Fibroblast of villous mesenchyme (primary cell): ENCODE measurements around the gene HMOX1. TPM values are rescaled to one million over a fixed set of nuclear protein-coding genes. Genes with fewer than 3 reads are reported as not detected.
A peak's percentile ranks its signal among the peaks of the same experiment; 100 is the strongest.

ENCODE experiments used
- DNase-seq: peaks from one replicate; pipeline ENCODE4 v3.0.0-alpha.2; 2010; ENCODE audit warnings: low read depth
- H3K4me3 ChIP-seq: 2 replicates; pipeline ENCODE4 v1.5.1; 2011; ENCODE audit warnings: low read depth, mild to moderate bottlenecking, low read length
- total RNA-seq: library from RNA; depleted of rRNA; stranded (reverse); fragments of >200 nt; gene quantifications from 2 replicates; pipeline ENCODE4 v1.2.3, GENCODE V29; 2012
- TF ChIP-seq, protein P1 (sequence below): IDR thresholded peaks from 2 replicates; pipeline ENCODE4 v1.5.1; 2012; ENCODE audit warnings: low read depth, mild to moderate bottlenecking, low read length; ENCODE audit not compliant: insufficient read depth

HMOX1 gene, protein sequence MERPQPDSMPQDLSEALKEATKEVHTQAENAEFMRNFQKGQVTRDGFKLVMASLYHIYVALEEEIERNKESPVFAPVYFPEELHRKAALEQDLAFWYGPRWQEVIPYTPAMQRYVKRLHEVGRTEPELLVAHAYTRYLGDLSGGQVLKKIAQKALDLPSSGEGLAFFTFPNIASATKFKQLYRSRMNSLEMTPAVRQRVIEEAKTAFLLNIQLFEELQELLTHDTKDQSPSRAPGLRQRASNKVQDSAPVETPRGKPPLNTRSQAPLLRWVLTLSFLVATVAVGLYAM
- total RNA-seq = 24.2 and 28.0 TPM in 2 replicates

GRCh38 chr22:35380537-35381423 is at the start of gene HMOX1:
Gene HMOX1, plus strand, starts transcription at chr22:35381096. Its CDS starts 78 bp downstream, at chr22:35381174.
- TF ChIP-seq, protein P1, sequence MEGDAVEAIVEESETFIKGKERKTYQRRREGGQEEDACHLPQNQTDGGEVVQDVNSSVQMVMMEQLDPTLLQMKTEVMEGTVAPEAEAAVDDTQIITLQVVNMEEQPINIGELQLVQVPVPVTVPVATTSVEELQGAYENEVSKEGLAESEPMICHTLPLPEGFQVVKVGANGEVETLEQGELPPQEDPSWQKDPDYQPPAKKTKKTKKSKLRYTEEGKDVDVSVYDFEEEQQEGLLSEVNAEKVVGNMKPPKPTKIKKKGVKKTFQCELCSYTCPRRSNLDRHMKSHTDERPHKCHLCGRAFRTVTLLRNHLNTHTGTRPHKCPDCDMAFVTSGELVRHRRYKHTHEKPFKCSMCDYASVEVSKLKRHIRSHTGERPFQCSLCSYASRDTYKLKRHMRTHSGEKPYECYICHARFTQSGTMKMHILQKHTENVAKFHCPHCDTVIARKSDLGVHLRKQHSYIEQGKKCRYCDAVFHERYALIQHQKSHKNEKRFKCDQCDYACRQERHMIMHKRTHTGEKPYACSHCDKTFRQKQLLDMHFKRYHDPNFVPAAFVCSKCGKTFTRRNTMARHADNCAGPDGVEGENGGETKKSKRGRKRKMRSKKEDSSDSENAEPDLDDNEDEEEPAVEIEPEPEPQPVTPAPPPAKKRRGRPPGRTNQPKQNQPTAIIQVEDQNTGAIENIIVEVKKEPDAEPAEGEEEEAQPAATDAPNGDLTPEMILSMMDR = no peak
- peak; percentile 95 for DNase-seq
- peak within 1 kb of the TSS; percentile 89 for H3K4me3 ChIP-seq

DNA sequence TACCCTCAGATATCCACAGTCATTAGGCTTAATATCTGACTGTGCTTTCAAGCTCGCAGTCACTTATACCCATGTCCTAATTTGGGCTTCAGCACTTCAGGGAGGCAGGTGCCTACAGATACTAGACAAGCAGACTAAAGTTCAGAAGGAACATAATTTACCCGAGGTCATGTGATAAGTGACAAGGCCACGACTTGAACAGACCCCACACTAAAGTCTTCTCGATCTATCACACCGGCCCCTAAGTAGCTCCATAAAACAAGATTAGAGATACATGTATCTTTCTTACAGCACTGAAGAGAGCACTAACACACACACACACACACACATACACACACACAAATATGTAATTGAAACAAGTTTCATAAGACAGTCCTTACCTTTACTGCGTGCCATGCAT is 48.6 kb upstream of the HMOX1 start:
- TF ChIP-seq, protein P1 = no peak
- DNase-seq = no peak
- H3K4me3 ChIP-seq = no peak overlapping the region

GRCh38 chr22:35333220-35333619 is 47.7 kb upstream of the HMOX1 start:
- no peak overlapping the region for H3K4me3 ChIP-seq
- no peak for DNase-seq
- TF ChIP-seq, protein P1 = no peak

- no peak for DNase-seq
- TF ChIP-seq, protein P1 = no peak
- H3K4me3 ChIP-seq = no peak overlapping the region
Observed at GRCh38 chr22:35334004-35334403, 46.9 kb upstream of the HMOX1 start.

DNA sequence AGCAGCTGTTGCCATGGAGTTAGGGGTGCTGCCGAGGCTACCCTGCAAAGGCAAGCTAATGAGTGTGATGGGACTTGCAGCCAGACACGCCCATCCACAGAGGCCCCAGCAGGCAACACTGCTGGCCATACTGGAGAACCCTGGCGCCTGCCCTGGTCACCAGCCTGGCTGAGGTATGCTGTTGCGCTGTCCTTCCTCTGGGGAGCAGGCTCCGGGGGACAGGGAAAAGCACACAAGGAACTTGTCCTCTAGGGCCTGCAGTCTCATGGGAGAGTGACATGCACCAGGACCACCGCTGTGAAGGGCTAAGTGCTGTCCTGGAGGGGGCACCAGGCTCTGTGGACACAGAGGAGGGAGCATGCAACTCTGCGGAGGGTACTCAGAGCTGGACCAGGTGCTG is 45.4 kb upstream of the HMOX1 start:
- DNase-seq = no peak
- TF ChIP-seq, protein P1 = no peak
- H3K4me3 ChIP-seq = no peak overlapping the region

GRCh38 chr22:35335936-35336781 is 44.7 kb upstream of the HMOX1 start:
- TF ChIP-seq, protein P1 = no peak
- DNase-seq = no peak
- H3K4me3 ChIP-seq = no peak overlapping the region
